Psoas muscle (tissue), 8 donors: Measurements from ENCODE around the gene CCDC86. TPM values are rescaled to one million over a fixed set of nuclear protein-coding genes. Genes with fewer than 3 reads are reported as not detected.

Experiments used
- ATAC-seq, 4 donors: fragments of 200-7000 bp; cut with Tn5 transposase; one replicate each; pipeline ENCODE4 v1.9.1; 2020; ENCODE audit warnings: moderate library complexity in 3 of 4, mild to moderate bottlenecking in 2 of 4
- DNase-seq, 2 donors: peaks; one replicate each; pipeline ENCODE4 v3.0.0-alpha.2; 2020
- H3K27ac ChIP-seq: fragments of 200-600 bp; one replicate; pipeline ENCODE4 v1.8.0; 2022
- H3K27me3 ChIP-seq, 3 donors: fragments of 200-600 bp in 1 of 3; one replicate each; pipeline versions ENCODE4 v1.6.1 to v1.8.0; 2013 to 2022; ENCODE audit warnings: low read length in 2 of 3, mild to moderate bottlenecking in 2 of 3, moderate library complexity in 1 of 3; ENCODE audit not compliant: insufficient read depth in 3 of 3
- H3K36me3 ChIP-seq, 2 donors: fragments of 200-600 bp in 1 of 2; one replicate each; pipeline versions ENCODE4 v1.6.1 to v1.8.0; 2013 to 2022; ENCODE audit warnings: low read depth in 1 of 2, mild to moderate bottlenecking in 1 of 2, moderate library complexity in 1 of 2; ENCODE audit not compliant: insufficient read depth in 1 of 2
- H3K4me1 ChIP-seq: fragments of 200-600 bp; one replicate; pipeline ENCODE4 v1.8.0; 2022
- H3K4me3 ChIP-seq: fragments of 200-600 bp; one replicate; pipeline ENCODE4 v1.8.0; 2022; ENCODE audit warnings: mild to moderate bottlenecking
- H3K9me3 ChIP-seq: fragments of 200-600 bp; one replicate; pipeline ENCODE4 v1.8.0; 2022
- WGBS, 3 donors: extraction: QIAGEN DNeasy Blood & Tissue Kit; methylation state at CpG; one replicate each; pipeline versions ENCODE4 v1.1.6 to v1.1.7; 2013; 5-methylcytosine and 5-hydroxymethylcytosine counted together
- intact Hi-C, 2 donors: fragments of 100-400 bp; cut with DNase I; formaldehyde crosslinking; loops; one replicate each; pipeline versions ENCODE4 v1.11.0 to v1.14.2; 2022
- polyA plus RNA-seq, 3 donors: library from polyadenylated mRNA; stranded (reverse); fragments of 200-250 nt; gene quantifications; one replicate each; pipeline ENCODE4 v1.2.3, GENCODE V29; 2013
- total RNA-seq, 4 donors: library from RNA; stranded (reverse); fragmentation: NEBNext Ultra II Directional in 2 of 4; extraction: Animal tissue kit (Norgen Biotek cat#: 25700) in 2 of 4; gene quantifications; one replicate each; pipeline versions ENCODE4 v1.2.1 to v1.2.4, GENCODE V29; 2021 to 2023
- TF ChIP-seq, protein P1 (sequence below): fragments of 200-600 bp; IDR thresholded peaks from one replicate; pipeline ENCODE4 v1.8.0; 2022; ENCODE audit warnings: antibody characterized with exemption
- donor health status: healthy with polysubstance abuse.
- donor health status: DM: no; HTN: no; CAD: no; lungs with moderate emphysema.
- donor health status: Bipolar disorder and iron deficiency.
- donor health status: healthy.
- donor health status: DM: yes; HTN: yes; CAD: no.
- donor health status: DM: no; HTN: no; CAD: no.
- donor health status: DM: no; HTN: no; CAD: no.
- donor health status: DM: yes; HTN: yes; CAD: no.

Gene CCDC86
- total and polyA plus RNA-seq, 7 donors: 24.8 to 55.4 (median 36.2) TPM

DNA sequence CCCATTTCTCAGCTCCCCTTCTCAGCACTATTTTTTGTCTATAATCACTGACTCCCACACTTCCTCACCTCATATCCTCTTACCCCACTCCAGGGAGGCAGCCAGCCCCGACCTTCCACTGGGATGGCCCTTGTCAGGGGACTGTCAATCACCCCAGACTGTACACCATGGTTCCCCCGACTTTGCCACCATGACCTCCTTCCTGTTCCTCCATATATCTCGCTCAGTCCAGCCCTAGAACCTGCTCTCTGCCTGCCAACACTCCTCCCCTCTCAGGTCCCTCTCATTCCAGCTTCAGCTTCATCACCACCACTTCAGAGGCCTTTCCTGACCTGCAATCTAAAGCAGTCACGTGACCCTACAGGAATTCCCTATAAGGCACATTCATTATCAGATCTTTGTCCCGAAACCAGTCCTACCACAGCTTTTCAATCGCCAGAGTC is 48.0 kb downstream of the CCDC86 start:
- Histone ChIP-seq H3K9me3 (no peaks in the 10 kb centered on the region), H3K4me1 (no peaks in the 10 kb centered on the region), H3K4me3 (no peak overlapping the region), H3K27ac (no peak overlapping the region), H3K27me3 (no peaks in the 10 kb centered on the region), H3K36me3 (peaks cover 0 to 63% of the 10 kb centered on the region in 2 donors)
- intact Hi-C loops: loop anchor here in 1 of 2 donors (2.0 kb wide), 1 partner anchor 59 kb away; no protein-coding TSS in a partner anchor
- TF ChIP-seq, protein P1, sequence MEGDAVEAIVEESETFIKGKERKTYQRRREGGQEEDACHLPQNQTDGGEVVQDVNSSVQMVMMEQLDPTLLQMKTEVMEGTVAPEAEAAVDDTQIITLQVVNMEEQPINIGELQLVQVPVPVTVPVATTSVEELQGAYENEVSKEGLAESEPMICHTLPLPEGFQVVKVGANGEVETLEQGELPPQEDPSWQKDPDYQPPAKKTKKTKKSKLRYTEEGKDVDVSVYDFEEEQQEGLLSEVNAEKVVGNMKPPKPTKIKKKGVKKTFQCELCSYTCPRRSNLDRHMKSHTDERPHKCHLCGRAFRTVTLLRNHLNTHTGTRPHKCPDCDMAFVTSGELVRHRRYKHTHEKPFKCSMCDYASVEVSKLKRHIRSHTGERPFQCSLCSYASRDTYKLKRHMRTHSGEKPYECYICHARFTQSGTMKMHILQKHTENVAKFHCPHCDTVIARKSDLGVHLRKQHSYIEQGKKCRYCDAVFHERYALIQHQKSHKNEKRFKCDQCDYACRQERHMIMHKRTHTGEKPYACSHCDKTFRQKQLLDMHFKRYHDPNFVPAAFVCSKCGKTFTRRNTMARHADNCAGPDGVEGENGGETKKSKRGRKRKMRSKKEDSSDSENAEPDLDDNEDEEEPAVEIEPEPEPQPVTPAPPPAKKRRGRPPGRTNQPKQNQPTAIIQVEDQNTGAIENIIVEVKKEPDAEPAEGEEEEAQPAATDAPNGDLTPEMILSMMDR: no peak
- ATAC-seq (no peak), DNase-seq (no peak)
- WGBS, 3 donors: 72 to 79% (median 74%) methylated on average over 6 of the region's 6 CpGs

DNA sequence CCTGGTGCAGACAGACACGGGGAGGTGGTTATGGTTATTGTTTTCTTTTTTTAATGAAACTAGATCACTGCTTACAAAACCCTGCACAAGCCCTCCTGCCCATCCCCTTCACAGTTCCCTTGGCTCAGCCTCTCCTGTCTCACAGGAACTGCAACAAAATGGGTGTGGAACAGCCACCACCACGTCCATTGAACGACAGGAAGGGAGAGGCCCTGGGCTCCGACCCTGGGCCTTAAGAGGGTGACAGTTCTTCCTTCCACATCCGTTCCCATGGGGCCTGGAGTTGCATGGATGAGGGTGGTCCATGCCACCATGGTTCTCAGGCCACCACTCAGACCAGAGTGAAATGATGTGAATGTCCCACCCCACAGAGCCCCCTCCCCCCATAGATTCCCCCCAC is 48.8 kb downstream of the CCDC86 start:
- Histone ChIP-seq H3K9me3 (no peaks in the 10 kb centered on the region), H3K4me3 (no peak overlapping the region), H3K27me3 (no peaks in the 10 kb centered on the region), H3K36me3 (peaks cover 3 to 72% of the 10 kb centered on the region in 2 donors), H3K4me1 (no peaks in the 10 kb centered on the region), H3K27ac (no peak overlapping the region)
- WGBS, 3 donors: 57 to 63% (median 61%) methylated on average over 4 to 5 of the region's 5 CpGs
- intact Hi-C loops: no loop called here
- no peak for DNase-seq
- ATAC-seq: no peak
- TF ChIP-seq, protein P1: no peak

DNA sequence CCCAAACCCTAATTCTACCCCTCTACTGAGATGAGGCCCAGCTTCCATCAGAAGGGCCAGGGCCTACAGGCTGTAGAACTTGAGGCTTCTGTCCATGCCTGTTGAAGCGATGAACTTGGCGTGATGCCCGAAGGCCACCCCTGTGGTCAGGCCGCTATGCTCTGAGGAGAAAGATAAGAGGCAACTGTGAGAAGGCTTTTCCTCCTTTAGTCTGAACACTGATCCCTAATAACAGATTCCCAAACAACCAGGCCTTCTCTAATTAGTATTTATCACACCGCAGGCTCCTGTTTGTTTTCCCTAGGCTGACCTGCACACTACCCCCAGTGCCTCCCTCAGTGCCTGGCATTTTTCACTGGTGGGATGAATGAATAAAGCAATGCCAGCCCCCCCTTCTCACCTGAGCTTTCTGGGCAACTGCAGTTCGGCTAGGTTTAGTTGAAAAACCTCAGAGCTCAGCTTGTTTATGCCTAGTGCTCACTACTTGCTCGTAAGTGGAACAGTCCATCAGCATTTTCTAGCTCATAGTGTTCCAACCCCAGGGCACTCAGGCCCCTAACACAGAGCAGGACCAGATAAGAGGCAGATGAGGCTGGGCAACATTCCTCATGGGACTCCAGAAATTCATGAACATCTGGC is 49.3 kb downstream of the CCDC86 start:
- Histone ChIP-seq H3K9me3 (no peaks in the 10 kb centered on the region), H3K4me3 (no peak overlapping the region), H3K36me3 (peaks cover 3 to 77% of the 10 kb centered on the region in 2 donors), H3K4me1 (no peaks in the 10 kb centered on the region), H3K27me3 (no peaks in the 10 kb centered on the region), H3K27ac (no peak overlapping the region)
- TF ChIP-seq, protein P1: no peak
- intact Hi-C loops: no loop called here
- DNase-seq: no peak
- ATAC-seq: no peak
- 79 to 94% (median 86%) methylated on average over 7 of the region's 7 CpGs for WGBS, 3 donors

DNA sequence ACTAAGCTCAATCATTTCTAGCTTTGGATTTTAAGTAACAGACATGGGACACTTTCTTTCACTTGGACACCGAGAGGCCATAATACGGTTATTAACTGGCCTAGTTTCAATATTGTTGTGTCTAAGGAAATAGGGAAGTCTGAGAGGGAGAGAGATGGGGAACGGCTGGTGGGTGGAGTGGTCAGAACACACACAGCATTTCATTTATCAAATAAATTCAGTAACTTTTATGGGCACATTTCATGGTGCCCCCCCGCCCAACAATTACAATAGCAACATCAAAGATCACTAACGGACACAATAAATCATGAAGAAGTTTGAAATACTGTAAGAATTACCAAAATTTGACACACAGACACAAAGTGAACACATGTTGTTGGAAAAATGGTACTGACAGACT is 53.8 kb downstream of the CCDC86 start:
- intact Hi-C loops: loop anchor here (5.0 kb wide), 2 partner anchors 63 to 118 kb away; no protein-coding TSS in a partner anchor

More for the DNA sequence above, 53.8 kb downstream of the CCDC86 start:
- Histone ChIP-seq H3K27ac (no peak overlapping the region), H3K4me1 (no peaks in the 10 kb centered on the region), H3K36me3 (peaks cover 16 to 97% of the 10 kb centered on the region in 2 donors), H3K27me3 (no peaks in the 10 kb centered on the region), H3K9me3 (no peaks in the 10 kb centered on the region), H3K4me3 (no peak overlapping the region)
- ATAC-seq (no peak), DNase-seq (no peak)
- TF ChIP-seq, protein P1: no peak
- WGBS, 3 donors: 87 to 90% (median 90%) methylated on average over 5 of the region's 5 CpGs
